ENCODE results near the gene CD300LG. TPM values are rescaled to one million over a fixed set of nuclear protein-coding genes. Genes with fewer than 3 reads are reported as not detected.
A peak's percentile ranks its signal among the peaks of the same experiment; 100 is the strongest.

Gene CD300LG
- total RNA-seq, 1 donor from 2014 or later = 5.4 TPM

- TF ChIP-seq CTCF (IDR thresholded peaks at IDR 0.05; ENCODE audit: unreplicated experiment) = no peak
- H3K4me1 Mint-ChIP-seq (ENCODE audit: unreplicated experiment) = peaks cover 4% of the 10 kb centered on the region
- no peak for DNase-seq (ENCODE audit: low spot score)
- H3K27ac Mint-ChIP-seq (ENCODE audit: unreplicated experiment) = no peak overlapping the region
- peaks cover 8% of the 10 kb centered on the region for H3K27me3 Mint-ChIP-seq (ENCODE audit: unreplicated experiment)
- H3K4me3 Mint-ChIP-seq (ENCODE audit: unreplicated experiment) = no peak overlapping the region
- H3K36me3 Mint-ChIP-seq (ENCODE audit: low read depth, unreplicated experiment) = no peaks in the 10 kb centered on the region
- no peaks in the 10 kb centered on the region for H3K9me3 Mint-ChIP-seq (ENCODE audit: unreplicated experiment)
These were observed 32.9 kb downstream of the CD300LG start for GRCh38 chr17:43879723-43880419.

- H3K9me3 Mint-ChIP-seq (ENCODE audit: unreplicated experiment) = no peaks in the 10 kb centered on the region
- peak; percentile 86 for TF ChIP-seq CTCF (IDR thresholded peaks at IDR 0.05; ENCODE audit: unreplicated experiment)
- no peak overlapping the region for H3K4me3 Mint-ChIP-seq (ENCODE audit: unreplicated experiment)
- H3K27ac Mint-ChIP-seq (ENCODE audit: unreplicated experiment) = no peak overlapping the region
- peaks cover 8% of the 10 kb centered on the region for H3K27me3 Mint-ChIP-seq (ENCODE audit: unreplicated experiment)
- DNase-seq (ENCODE audit: low spot score) = peak; percentile 61
- peaks cover 4% of the 10 kb centered on the region for H3K4me1 Mint-ChIP-seq (ENCODE audit: unreplicated experiment)
- H3K36me3 Mint-ChIP-seq (ENCODE audit: low read depth, unreplicated experiment) = no peaks in the 10 kb centered on the region
These were observed 33.5 kb downstream of the CD300LG start for GRCh38 chr17:43880420-43880991.

- no peak for DNase-seq (ENCODE audit: low spot score)
- H3K36me3 Mint-ChIP-seq (ENCODE audit: low read depth, unreplicated experiment) = no peaks in the 10 kb centered on the region
- no peaks in the 10 kb centered on the region for H3K9me3 Mint-ChIP-seq (ENCODE audit: unreplicated experiment)
- H3K4me1 Mint-ChIP-seq (ENCODE audit: unreplicated experiment) = peaks cover 4% of the 10 kb centered on the region
- no peak for TF ChIP-seq CTCF (IDR thresholded peaks at IDR 0.05; ENCODE audit: unreplicated experiment)
- no peak overlapping the region for H3K27ac Mint-ChIP-seq (ENCODE audit: unreplicated experiment)
- no peak overlapping the region for H3K4me3 Mint-ChIP-seq (ENCODE audit: unreplicated experiment)
- peaks cover 8% of the 10 kb centered on the region for H3K27me3 Mint-ChIP-seq (ENCODE audit: unreplicated experiment)
These were observed 34.2 kb downstream of the CD300LG start for GRCh38 chr17:43881181-43881580.

- Mint-ChIP-seq H3K36me3 (ENCODE audit: low read depth, unreplicated experiment) (no peaks in the 10 kb centered on the region), H3K4me3 (ENCODE audit: unreplicated experiment) (no peak overlapping the region), H3K9me3 (ENCODE audit: unreplicated experiment) (no peaks in the 10 kb centered on the region)
These were observed 35.0 kb downstream of the CD300LG start for GRCh38 chr17:43881758-43882505.

More at GRCh38 chr17:43881758-43882505, 35.0 kb downstream of the CD300LG start:
- TF ChIP-seq CTCF (IDR thresholded peaks at IDR 0.05; ENCODE audit: unreplicated experiment) = no peak
- peaks cover 4% of the 10 kb centered on the region for H3K27me3 Mint-ChIP-seq (ENCODE audit: unreplicated experiment)
- H3K4me1 Mint-ChIP-seq (ENCODE audit: unreplicated experiment) = peaks cover 4% of the 10 kb centered on the region
- no peak for DNase-seq (ENCODE audit: low spot score)
- H3K27ac Mint-ChIP-seq (ENCODE audit: unreplicated experiment) = no peak overlapping the region

All from endothelial cell (in vitro differentiated cells).